8988T (cell line): ENCODE data around the gene PHF1.
"Not testable (repeated sequence)": the region's sequence is repeated elsewhere in the genome, so short reads cannot be mapped to it uniquely, and the experiment has no call there.

Experiments
- DNase-seq: peaks from one replicate; pipeline ENCODE4 v3.0.0; 2011

PHF1 gene

GRCh38 chr6:33391922-33392594 is 18.8 kb upstream of the PHF1 start:
- no peak for DNase-seq

GRCh38 chr6:33392595-33392948 is 18.2 kb upstream of the PHF1 start:
- DNase-seq = no peak

GRCh38 chr6:33392979-33393378 is 17.8 kb upstream of the PHF1 start:
- no peak for DNase-seq

GRCh38 chr6:33397541-33397940 is 13.3 kb upstream of the PHF1 start:
- no peak for DNase-seq

GRCh38 chr6:33398601-33399000 is 12.2 kb upstream of the PHF1 start:
- not testable (repeated sequence) for DNase-seq

GRCh38 chr6:33399881-33400280 is 10.9 kb upstream of the PHF1 start:
- DNase-seq = not testable (repeated sequence)

- DNase-seq = no peak
Measured at GRCh38 chr6:33404884-33405283, 5.9 kb upstream of the PHF1 start.

- no peak for DNase-seq
Measured at GRCh38 chr6:33405386-33405940, 5.4 kb upstream of the PHF1 start.

GRCh38 chr6:33406126-33406525 is 4.7 kb upstream of the PHF1 start:
- no peak for DNase-seq

GRCh38 chr6:33407132-33407718 is 3.6 kb upstream of the PHF1 start:
- DNase-seq = no peak

GRCh38 chr6:33410050-33410710 is 634 bp upstream of the PHF1 start:
- peak; percentile 97 for DNase-seq

GRCh38 chr6:33411632-33412005 is 805 bp downstream of the PHF1 start:
- no peak for DNase-seq

GRCh38 chr6:33412140-33413009 is 1.6 kb downstream of the PHF1 start:
- DNase-seq = no peak

- no peak for DNase-seq
Measured at GRCh38 chr6:33413241-33414120, 2.7 kb downstream of the PHF1 start.

GRCh38 chr6:33414592-33415271 is 3.9 kb downstream of the PHF1 start:
- DNase-seq = peak; percentile 85

GRCh38 chr6:33415831-33416230 is 5.0 kb downstream of the PHF1 start:
- DNase-seq = no peak

- no peak for DNase-seq
Measured at GRCh38 chr6:33416386-33417127, 5.7 kb downstream of the PHF1 start.

GRCh38 chr6:33417128-33417902 is 6.5 kb downstream of the PHF1 start:
- DNase-seq = no peak

- DNase-seq = peak; percentile 90
Measured at GRCh38 chr6:33417903-33418689, 7.3 kb downstream of the PHF1 start, which contains the start of gene CUTA. Gene CUTA (minus strand): TSS chr6:33418107. CDS start chr6:33418000, 107 bp downstream.
